ENCODE measurements around the gene SDSL. TPM values are rescaled to one million over a fixed set of nuclear protein-coding genes. Genes with fewer than 3 reads are reported as not detected.

The SDSL gene
- total RNA-seq, 1 experiment from 2014 or later: 0.46 TPM

DNA sequence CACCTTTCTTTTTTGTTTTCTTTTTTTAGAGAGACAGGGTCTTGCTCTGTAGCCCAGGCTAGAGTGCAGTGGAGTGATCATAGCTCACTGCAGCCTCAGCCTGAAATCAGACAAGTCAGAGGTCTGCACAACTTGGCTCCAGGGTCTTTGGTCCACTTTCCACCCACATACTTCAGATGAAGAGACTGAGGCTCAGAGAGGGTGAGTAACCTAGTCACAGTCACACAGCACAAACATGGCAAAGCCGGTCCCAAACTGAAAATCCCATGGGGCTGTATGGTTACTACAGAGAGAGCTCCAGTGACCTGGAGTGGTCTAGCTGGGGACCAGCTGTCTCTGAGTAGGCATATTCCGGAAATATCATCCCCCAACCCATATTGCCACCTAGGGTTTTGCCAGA is 30.3 kb downstream of the SDSL start:
- Histone ChIP-seq H3K4me2 (ENCODE audit: insufficient read depth, insufficient read length, low read length) (no peak overlapping the region), H3K14ac (ENCODE audit: insufficient read depth, low read length) (no peak overlapping the region), H3K23me2 (ENCODE audit: insufficient read length, low read depth, low read length, poor library complexity, severe bottlenecking) (no peaks in the 10 kb centered on the region), H3K79me1 (ENCODE audit: insufficient read depth, low read depth, low read length, poor library complexity, severe bottlenecking) (no peaks in the 10 kb centered on the region), H3K56ac (ENCODE audit: insufficient read length, low read depth, low read length) (no peak overlapping the region), H4K20me1 (ENCODE audit: control insufficient read depth, insufficient read depth, insufficient read length) (no peaks in the 10 kb centered on the region), H2BK120ac (ENCODE audit: low read depth, low read length, poor library complexity, severe bottlenecking) (no peak overlapping the region), H2BK15ac (ENCODE audit: low read depth, low read length) (no peak overlapping the region), H3K27me3 (ENCODE audit: insufficient read depth, low read length) (no peaks in the 10 kb centered on the region), H2AFZ (ENCODE audit: low read length) (no peak overlapping the region), H3K4ac (ENCODE audit: low read depth, low read length) (no peak overlapping the region), H2AK5ac (ENCODE audit: insufficient read length, low read length) (no peak overlapping the region), H2BK20ac (ENCODE audit: low read depth, low read length, poor library complexity, severe bottlenecking) (no peak overlapping the region), H2BK5ac (ENCODE audit: insufficient read length, low read length) (no peak overlapping the region), H4K91ac (ENCODE audit: insufficient read length, low read depth, low read length) (no peak overlapping the region), H3K23ac (ENCODE audit: insufficient read length, low read depth, low read length) (no peak overlapping the region), H3K79me2 (ENCODE audit: insufficient read depth, low read length) (no peaks in the 10 kb centered on the region), H3K18ac (ENCODE audit: insufficient read length, low read depth, low read length) (no peak overlapping the region), H3T11ph (ENCODE audit: low read length) (no peak overlapping the region), H3K9ac (ENCODE audit: extremely low read depth, insufficient read length, low read length) (no peak overlapping the region), H3K27ac (ENCODE audit: insufficient read length, low read depth, low read length) (no peak overlapping the region), H3K9me3 (ENCODE audit: control insufficient read depth, low read depth, low read length) (no peaks in the 10 kb centered on the region), H2BK12ac (ENCODE audit: insufficient read length, low read depth, low read length) (no peak overlapping the region), H4K5ac (ENCODE audit: insufficient read length, low read depth, low read length) (no peak overlapping the region), H3K4me1 (ENCODE audit: insufficient read depth, low read length) (peaks cover 2% of the 10 kb centered on the region; the same call in 1 of the 2 replicates), H4K8ac (replicated peaks; ENCODE audit: insufficient read length, low read depth, low read length) (no peak overlapping the region)
- no CpG with 5 or more reads among the region's 2 CpGs for WGBS (ENCODE audit: extremely low coverage, insufficient read length, low lambda C conversion rate)
- peaks cover 9 to 16% of the 10 kb centered on the region in 2 experiments for H3K4me1 Mint-ChIP-seq
- DNase-seq: no peak
- no peak overlapping the region for H3K4me3 Mint-ChIP-seq
- TF ChIP-seq, protein P1, sequence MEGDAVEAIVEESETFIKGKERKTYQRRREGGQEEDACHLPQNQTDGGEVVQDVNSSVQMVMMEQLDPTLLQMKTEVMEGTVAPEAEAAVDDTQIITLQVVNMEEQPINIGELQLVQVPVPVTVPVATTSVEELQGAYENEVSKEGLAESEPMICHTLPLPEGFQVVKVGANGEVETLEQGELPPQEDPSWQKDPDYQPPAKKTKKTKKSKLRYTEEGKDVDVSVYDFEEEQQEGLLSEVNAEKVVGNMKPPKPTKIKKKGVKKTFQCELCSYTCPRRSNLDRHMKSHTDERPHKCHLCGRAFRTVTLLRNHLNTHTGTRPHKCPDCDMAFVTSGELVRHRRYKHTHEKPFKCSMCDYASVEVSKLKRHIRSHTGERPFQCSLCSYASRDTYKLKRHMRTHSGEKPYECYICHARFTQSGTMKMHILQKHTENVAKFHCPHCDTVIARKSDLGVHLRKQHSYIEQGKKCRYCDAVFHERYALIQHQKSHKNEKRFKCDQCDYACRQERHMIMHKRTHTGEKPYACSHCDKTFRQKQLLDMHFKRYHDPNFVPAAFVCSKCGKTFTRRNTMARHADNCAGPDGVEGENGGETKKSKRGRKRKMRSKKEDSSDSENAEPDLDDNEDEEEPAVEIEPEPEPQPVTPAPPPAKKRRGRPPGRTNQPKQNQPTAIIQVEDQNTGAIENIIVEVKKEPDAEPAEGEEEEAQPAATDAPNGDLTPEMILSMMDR (conservative IDR thresholded peaks at IDR 0.05): no peak
- no peaks in the 10 kb centered on the region for H3K9me3 Mint-ChIP-seq
- peaks cover 20% of the 10 kb centered on the region for H3K27me3 Mint-ChIP-seq (ENCODE audit: low read depth)
- H3K27ac Mint-ChIP-seq: no peak overlapping the region
- H3K36me3 Mint-ChIP-seq (ENCODE audit: insufficient read depth in 1 of 3, low read depth in 3 of 3): no peaks in the 10 kb centered on the region
